IMR-90 (cell line): ENCODE data around the gene ASIC2. TPM values are rescaled to one million over a fixed set of nuclear protein-coding genes. Genes with fewer than 3 reads are reported as not detected.

ENCODE experiments used
- ATAC-seq: fragments of 200-7000 bp; cut with Tn5 transposase; 2 replicates; pipeline ENCODE4 v1.9.1; 2020; ENCODE audit warnings: low read depth, mild to moderate bottlenecking, moderate library complexity
- BruUV-seq: library from RNA; stranded (reverse); fragments of 400-500 nt; replicated peaks from 2 replicates; lab custom pipeline; 2021; lab: Mats Ljungman, UMichigan
- CTCF ChIA-PET: fragments of 300-600 bp; formaldehyde crosslinking; extraction: SDS; loops from one replicate; lab custom pipeline; 2021; ENCODE audit warnings: antibody characterized with exemption; lab: Yijun Ruan, JAX
- POLR2A ChIA-PET: fragments of 300-600 bp; sonication (Branson Sonifier 250); formaldehyde crosslinking; loops from one replicate; lab custom pipeline; 2022; ENCODE audit warnings: antibody characterized with exemption; ENCODE audit not compliant: unreplicated experiment; lab: Charles Lee
- DNase-seq: peaks from one replicate; pipeline ENCODE4 v3.0.0; 2013
- H2AFZ ChIP-seq: replicated peaks from 2 replicates; pipeline ENCODE3; 2013; ENCODE audit warnings: low read length, mild to moderate bottlenecking; ENCODE audit not compliant: poor library complexity
- H2AK5ac ChIP-seq: 2 replicates; pipeline ENCODE4 v1.6.1; 2013; ENCODE audit warnings: low read depth, low read length, inconsistent platforms
- H2AK9ac ChIP-seq: replicated peaks from 2 replicates; pipeline ENCODE3; 2013; ENCODE audit warnings: mild to moderate bottlenecking, low read depth, low read length, moderate library complexity; ENCODE audit not compliant: poor library complexity
- H2BK120ac ChIP-seq: 2 replicates; pipeline ENCODE4 v1.6.1; 2013; ENCODE audit warnings: low read depth, low read length, inconsistent platforms
- H2BK15ac ChIP-seq: 3 replicates; pipeline ENCODE4 v1.6.1; 2013; ENCODE audit warnings: low read depth, low read length, inconsistent platforms
- H2BK20ac ChIP-seq: 2 replicates; pipeline ENCODE4 v1.6.1; 2013; ENCODE audit warnings: low read depth, mild to moderate bottlenecking, inconsistent platforms, low read length, moderate library complexity
- H2BK5ac ChIP-seq: 2 replicates; pipeline ENCODE4 v1.6.1; 2013; ENCODE audit warnings: mild to moderate bottlenecking, low read depth, low read length, inconsistent platforms; ENCODE audit not compliant: poor library complexity, severe bottlenecking
- H3K14ac ChIP-seq: replicated peaks from 2 replicates; pipeline ENCODE4 v1.6.1; 2013; ENCODE audit warnings: low read depth, low read length, inconsistent platforms
- H3K18ac ChIP-seq: 2 replicates; pipeline ENCODE4 v1.6.1; 2013; ENCODE audit warnings: low read depth, low read length, control low read depth
- H3K23ac ChIP-seq: 2 replicates; pipeline ENCODE4 v1.6.1; 2013; ENCODE audit warnings: low read depth, low read length, inconsistent platforms
- H3K27ac ChIP-seq: 2 replicates; pipeline ENCODE4 v1.5.1; 2013; ENCODE audit warnings: mild to moderate bottlenecking, control low read depth, low read length; ENCODE audit not compliant: insufficient read depth
- H3K27me3 ChIP-seq: 2 replicates; pipeline ENCODE4 v1.6.1; 2013; ENCODE audit warnings: low read length; ENCODE audit not compliant: control insufficient read depth, insufficient read depth
- H3K36me3 ChIP-seq: 2 replicates; pipeline ENCODE4 v1.6.1; 2013; ENCODE audit warnings: low read length, mixed read lengths; ENCODE audit not compliant: control insufficient read depth, insufficient read depth
- H3K4ac ChIP-seq: 2 replicates; pipeline ENCODE4 v1.6.1; 2013; ENCODE audit warnings: low read depth, low read length, inconsistent platforms
- H3K4me1 ChIP-seq: 2 replicates; pipeline ENCODE4 v1.6.1; 2013; ENCODE audit warnings: low read length, mixed read lengths; ENCODE audit not compliant: control insufficient read depth, insufficient read depth
- H3K4me2 ChIP-seq: 2 replicates; pipeline ENCODE4 v1.6.1; 2013; ENCODE audit warnings: low read depth, mild to moderate bottlenecking, control low read depth, low read length, moderate library complexity
- H3K4me3 ChIP-seq: 2 replicates; pipeline ENCODE4 v1.5.1; 2013; ENCODE audit warnings: low read depth, mild to moderate bottlenecking, control low read depth, low read length, moderate library complexity; ENCODE audit not compliant: insufficient read depth
- H3K56ac ChIP-seq: 2 replicates; pipeline ENCODE4 v1.6.1; 2013; ENCODE audit warnings: low read length, inconsistent platforms; ENCODE audit not compliant: insufficient read depth; ENCODE audit errors: extremely low read depth
- H3K79me1 ChIP-seq, 2 experiments: 2 replicates each; pipeline ENCODE4 v1.6.1; 2013; ENCODE audit warnings: low read length in 2 of 2, inconsistent platforms in 1 of 2, low read depth in 1 of 2
- H3K9ac ChIP-seq: 2 replicates; pipeline ENCODE4 v1.6.1; 2013; ENCODE audit warnings: low read depth, low read length, control low read depth
- H3K9me1 ChIP-seq: 2 replicates; pipeline ENCODE4 v1.6.1; 2013; ENCODE audit warnings: low read length, inconsistent platforms; ENCODE audit not compliant: insufficient read depth
- H3K9me3 ChIP-seq: 2 replicates; pipeline ENCODE4 v1.6.1; 2013; ENCODE audit warnings: low read length; ENCODE audit not compliant: control insufficient read depth, insufficient read depth
- H4K20me1 ChIP-seq: 2 replicates; pipeline ENCODE4 v1.6.1; 2013; ENCODE audit warnings: low read length, inconsistent platforms; ENCODE audit not compliant: insufficient read depth
- H4K5ac ChIP-seq: 2 replicates; pipeline ENCODE4 v1.6.1; 2013; ENCODE audit warnings: mild to moderate bottlenecking, low read depth, low read length, control low read depth
- H4K8ac ChIP-seq, 2 experiments: 2 replicates each; pipeline ENCODE4 v1.6.1; 2013; ENCODE audit warnings: low read depth in 2 of 2, low read length in 2 of 2, control low read depth in 1 of 2, inconsistent platforms in 1 of 2
- H4K91ac ChIP-seq: 2 replicates; pipeline ENCODE4 v1.6.1; 2013; ENCODE audit warnings: low read depth, low read length, inconsistent platforms; ENCODE audit not compliant: insufficient read depth
- CEBPB ChIP-seq: IDR thresholded peaks from 2 replicates; pipeline ENCODE4 v1.6.1; 2012; ENCODE audit warnings: low read depth, low read length, improper control_type of control experiment
- WGBS, 2 experiments: methylation state at CpG; one replicate each; pipeline versions ENCODE4 v1.1.5 to v1.1.7; 2013; ENCODE audit warnings: missing lambda C conversion rate in 2 of 2; ENCODE audit not compliant: insufficient read length in 1 of 2; ENCODE audit errors: extremely low coverage in 2 of 2; 5-methylcytosine and 5-hydroxymethylcytosine counted together
- dilution Hi-C: fragments of 300-500 bp; cut with HindIII; formaldehyde crosslinking; loops from one replicate; pipeline ENCODE4 v1.14.3; 2018; ENCODE audit warnings: low sequenced_read_pairs; ENCODE audit not compliant: unreplicated experiment
- in situ Hi-C: fragments of 300-500 bp; cut with MboI; formaldehyde crosslinking; loops from 3 replicates; pipeline ENCODE4 v1.14.3; 2019; ENCODE audit warnings: low sequenced_read_pairs, inconsistent platforms, mixed read lengths
- intact Hi-C: fragments of 100-400 bp; cut with micrococcal nuclease; formaldehyde crosslinking; loops from 2 replicates; pipeline ENCODE4 v1.10.0; 2022
- polyA plus RNA-seq, 3 experiments: library from polyadenylated mRNA; depleted of rRNA; stranded (reverse); fragments of >200 nt; gene quantifications; 2 replicates each; pipeline ENCODE4 v1.2.3, GENCODE V29; 2012; ENCODE audit warnings: low replicate concordance in 1 of 3
- total RNA-seq: library from RNA; depleted of rRNA; stranded (reverse); fragments of >200 nt; gene quantifications from 2 replicates; pipeline ENCODE4 v1.2.3, GENCODE V29; 2012
- TF ChIP-seq, protein P1 (sequence below): fragments of 150-350 bp; IDR thresholded peaks from 2 replicates; pipeline ENCODE4 v1.6.1; 2016; ENCODE audit warnings: low read depth, mild to moderate bottlenecking, low read length, moderate library complexity, borderline replicate concordance

ASIC2 gene
- total and polyA plus RNA-seq, 2 of the 4 experiments (the other 2 are of a cell fraction), result under 0.01 to 0.15 TPM

DNA sequence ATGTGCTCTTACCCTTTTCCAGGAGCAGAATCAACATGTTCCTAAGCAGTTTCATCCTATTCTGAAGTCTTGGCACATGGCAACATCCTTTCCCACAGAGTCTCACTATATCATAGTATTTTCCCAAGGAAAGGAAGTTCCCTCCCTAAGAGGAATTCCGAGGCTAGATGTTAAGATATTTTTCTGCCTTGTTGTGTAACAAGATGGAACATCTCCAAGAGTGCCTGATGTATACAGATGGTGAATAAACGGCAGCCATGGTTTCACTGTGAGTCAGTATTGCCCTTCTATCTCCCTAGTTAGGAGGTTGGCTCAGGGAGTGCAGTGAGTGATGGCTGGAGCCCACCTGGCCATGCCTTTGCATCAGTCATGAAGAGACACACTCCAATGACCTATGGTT lies 253.2 kb downstream of the ASIC2 start:
- no TSS peak for BruUV-seq
- intact Hi-C loops, result loop anchor here (2.0 kb wide), 1 partner anchor 251 kb away; no protein-coding TSS in a partner anchor

More for the DNA sequence above, 253.2 kb downstream of the ASIC2 start:
- in situ Hi-C loops (no loop called here), dilution Hi-C loops (no loop called here)
- no peak overlapping the region for H2BK120ac ChIP-seq
- H2BK15ac ChIP-seq, result no peak overlapping the region
- no peak overlapping the region for H3K4me3 ChIP-seq
- H2BK20ac ChIP-seq, result no peak overlapping the region
- DNase-seq (peak; percentile 78), ATAC-seq (peak; percentile 92)
- H4K8ac ChIP-seq, result no peak overlapping the region
- no peak overlapping the region for H3K9ac ChIP-seq
- no peaks in the 10 kb centered on the region; the same call in 1 of the 2 replicates for H3K9me1 ChIP-seq
- no peak overlapping the region for H3K23ac ChIP-seq
- H4K5ac ChIP-seq, result no peak overlapping the region
- H2AK5ac ChIP-seq, result no peak overlapping the region
- H3K18ac ChIP-seq, result no peak overlapping the region
- H2AFZ ChIP-seq, result no peak overlapping the region
- H3K4me2 ChIP-seq, result no peak overlapping the region
- H3K9me3 ChIP-seq, result no peaks in the 10 kb centered on the region
- ChIA-PET POLR2A (no interaction called here), CTCF (no interaction called here)
- no peaks in the 10 kb centered on the region for H3K79me1 ChIP-seq
- no peaks in the 10 kb centered on the region for H3K36me3 ChIP-seq
- no peaks in the 10 kb centered on the region for H4K20me1 ChIP-seq
- TF ChIP-seq CEBPB, result peak; percentile 84
- TF ChIP-seq, protein P1, sequence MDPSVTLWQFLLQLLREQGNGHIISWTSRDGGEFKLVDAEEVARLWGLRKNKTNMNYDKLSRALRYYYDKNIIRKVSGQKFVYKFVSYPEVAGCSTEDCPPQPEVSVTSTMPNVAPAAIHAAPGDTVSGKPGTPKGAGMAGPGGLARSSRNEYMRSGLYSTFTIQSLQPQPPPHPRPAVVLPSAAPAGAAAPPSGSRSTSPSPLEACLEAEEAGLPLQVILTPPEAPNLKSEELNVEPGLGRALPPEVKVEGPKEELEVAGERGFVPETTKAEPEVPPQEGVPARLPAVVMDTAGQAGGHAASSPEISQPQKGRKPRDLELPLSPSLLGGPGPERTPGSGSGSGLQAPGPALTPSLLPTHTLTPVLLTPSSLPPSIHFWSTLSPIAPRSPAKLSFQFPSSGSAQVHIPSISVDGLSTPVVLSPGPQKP, result no peak
- H4K91ac ChIP-seq, result no peak overlapping the region
- H3K56ac ChIP-seq, result no peak overlapping the region
- H3K14ac ChIP-seq, result no peak overlapping the region
- H2BK5ac ChIP-seq, result no peak overlapping the region
- no peaks in the 10 kb centered on the region for H3K4me1 ChIP-seq
- WGBS, 2 experiments, result no CpG with 5 or more reads among the region's 2 CpGs
- no peak overlapping the region for H3K27ac ChIP-seq
- H3K4ac ChIP-seq, result no peak overlapping the region
- H2AK9ac ChIP-seq, result no peak overlapping the region
- peaks cover 2% of the 10 kb centered on the region; the same call in 1 of the 2 replicates for H3K27me3 ChIP-seq
